Fibroblast of skin of back (primary cell): ENCODE data around the gene SGF29.
"Not testable (repeated sequence)": the region's sequence is repeated elsewhere in the genome, so short reads cannot be mapped to it uniquely, and the experiment has no call there.

ENCODE experiments used
- DNase-seq: peaks from one replicate; pipeline ENCODE4 v3.0.0-alpha.2; 2013

Gene SGF29

GRCh38 chr16:28534542-28535373 is 19.0 kb upstream of the SGF29 start:
- no peak for DNase-seq

GRCh38 chr16:28537076-28537475 is 16.6 kb upstream of the SGF29 start:
- no peak for DNase-seq

- no peak for DNase-seq
Observed at GRCh38 chr16:28537964-28538732, 15.6 kb upstream of the SGF29 start.

- DNase-seq = peak; percentile 92
Observed at GRCh38 chr16:28538733-28539596, 14.8 kb upstream of the SGF29 start, which contains the start of gene NUPR1. Gene NUPR1, minus strand, starts transcription at chr16:28538974. Its CDS starts 67 bp downstream, at chr16:28538907.

GRCh38 chr16:28540346-28540745 is 13.4 kb upstream of the SGF29 start:
- DNase-seq = no peak

GRCh38 chr16:28542646-28543045 is 11.1 kb upstream of the SGF29 start:
- no peak for DNase-seq

GRCh38 chr16:28543072-28543471 is 10.6 kb upstream of the SGF29 start:
- no peak for DNase-seq

- no peak for DNase-seq
Observed at GRCh38 chr16:28544998-28545397, 8.7 kb upstream of the SGF29 start.

- DNase-seq = not testable (repeated sequence)
Observed at GRCh38 chr16:28545964-28546363, 7.8 kb upstream of the SGF29 start.

GRCh38 chr16:28546626-28547025 is 7.1 kb upstream of the SGF29 start:
- no peak for DNase-seq

GRCh38 chr16:28548306-28548802 is 5.4 kb upstream of the SGF29 start:
- no peak for DNase-seq

- DNase-seq = peak; percentile 30
Observed at GRCh38 chr16:28549301-28549899, 4.3 kb upstream of the SGF29 start.

GRCh38 chr16:28554634-28555423 is 1.1 kb downstream of the SGF29 start:
- no peak for DNase-seq

- no peak for DNase-seq
Observed at GRCh38 chr16:28555561-28555960, 1.8 kb downstream of the SGF29 start.

GRCh38 chr16:28556914-28557320 is 3.2 kb downstream of the SGF29 start:
- DNase-seq = no peak

- DNase-seq = peak; percentile 22
Observed at GRCh38 chr16:28558456-28558855, 4.7 kb downstream of the SGF29 start.

GRCh38 chr16:28561557-28562187 is 8.0 kb downstream of the SGF29 start:
- no peak for DNase-seq

- no peak for DNase-seq
Observed at GRCh38 chr16:28562199-28562598, 8.5 kb downstream of the SGF29 start.

- DNase-seq = no peak
Observed at GRCh38 chr16:28563218-28563617, 9.5 kb downstream of the SGF29 start.

- DNase-seq = not testable (repeated sequence)
Observed at GRCh38 chr16:28566233-28566925, 12.7 kb downstream of the SGF29 start.
